Mucosa of rectum (tissue), 2 donors: Measurements from ENCODE around the gene LRIG1.
A peak's percentile ranks its signal among the peaks of the same experiment; 100 is the strongest.

ENCODE experiments used
- H3K27ac ChIP-seq, 2 donors: one replicate each; pipeline ENCODE4 v1.7.0; 2013; ENCODE audit warnings: inconsistent platforms in 2 of 2, low read depth in 2 of 2, low read length in 2 of 2
- H3K27me3 ChIP-seq, 2 donors: one replicate each; pipeline ENCODE4 v1.7.0; 2013; ENCODE audit warnings: low read length in 2 of 2; ENCODE audit not compliant: control insufficient read depth in 2 of 2, insufficient read depth in 2 of 2
- H3K36me3 ChIP-seq, 2 donors: one replicate each; pipeline ENCODE4 v1.7.0; 2013; ENCODE audit warnings: low read length in 2 of 2; ENCODE audit not compliant: control insufficient read depth in 2 of 2, insufficient read depth in 2 of 2
- H3K4me1 ChIP-seq, 2 donors: one replicate each; pipeline ENCODE4 v1.7.0; 2013; ENCODE audit warnings: low read length in 2 of 2, mild to moderate bottlenecking in 1 of 2; ENCODE audit not compliant: control insufficient read depth in 2 of 2, insufficient read depth in 2 of 2
- H3K4me3 ChIP-seq, 2 donors: one replicate each; pipeline ENCODE4 v1.7.0; 2013; ENCODE audit warnings: low read length in 2 of 2
- H3K9ac ChIP-seq, 2 donors: one replicate each; pipeline ENCODE4 v1.7.0; 2013; ENCODE audit warnings: low read length in 2 of 2, low read depth in 1 of 2, mild to moderate bottlenecking in 1 of 2
- H3K9me3 ChIP-seq, 2 donors: one replicate each; pipeline ENCODE4 v1.7.0; 2013; ENCODE audit warnings: low read length in 2 of 2; ENCODE audit not compliant: control insufficient read depth in 2 of 2
- donor health status: healthy.
- donor health status: Normal muscosa, but diverticular disease.

The LRIG1 gene

DNA sequence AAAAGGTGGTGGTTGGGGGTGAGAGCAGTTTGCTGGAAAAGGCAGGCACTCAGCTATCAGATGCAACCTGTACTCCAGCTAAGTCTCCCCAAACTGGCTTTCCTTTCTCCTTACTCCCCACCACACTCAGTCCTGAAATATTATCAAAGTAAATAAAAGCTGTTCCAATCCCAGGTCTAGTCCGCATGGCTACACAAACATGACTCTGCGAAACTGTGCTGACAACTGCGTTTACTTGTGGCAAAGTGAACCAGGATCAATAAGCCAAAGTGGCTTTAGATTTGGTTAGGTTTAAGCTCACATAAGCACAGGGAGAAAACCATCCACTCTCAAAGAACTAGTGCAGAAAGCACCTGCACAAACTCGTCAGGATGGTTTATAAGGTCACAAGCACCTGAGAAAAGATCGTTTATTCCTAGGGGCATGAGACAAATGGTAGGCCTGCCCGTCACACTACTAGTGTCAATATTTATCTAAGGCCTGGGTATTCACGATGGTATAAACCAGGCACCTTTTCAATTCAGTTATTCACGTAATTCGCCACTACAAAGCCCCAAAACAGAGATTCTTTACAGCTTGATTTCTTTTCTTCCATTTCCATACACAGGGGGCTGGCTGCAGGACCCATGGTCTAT is 25.3 kb downstream of the LRIG1 start:
- Histone ChIP-seq H3K36me3 (no peaks in the 10 kb centered on the region), H3K27ac (peak overlapping the region; percentile 66 to 70), H3K9me3 (no peaks in the 10 kb centered on the region)

DNA sequence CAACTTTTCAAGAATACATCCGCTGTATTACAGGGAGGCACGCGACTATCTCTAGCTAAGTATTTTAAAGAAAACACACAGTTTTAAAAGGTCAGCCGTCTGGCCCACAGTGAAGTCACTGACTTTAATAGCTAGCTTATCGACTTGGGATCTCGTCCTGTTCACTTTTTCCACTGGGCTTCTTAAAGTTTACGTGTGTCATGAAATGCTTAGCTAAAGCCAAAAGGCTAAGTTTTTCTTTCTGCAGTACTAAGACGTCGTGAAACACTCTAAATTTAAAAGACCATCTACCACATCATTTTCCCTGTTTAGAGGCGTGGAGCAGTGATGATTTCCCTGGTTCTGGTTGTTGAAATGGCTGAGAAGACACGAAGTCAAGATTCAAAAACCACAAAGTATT is 27.1 kb downstream of the LRIG1 start:
- no peaks in the 10 kb centered on the region for H3K36me3 ChIP-seq
- H3K27me3 ChIP-seq, result no peaks in the 10 kb centered on the region
- H3K9me3 ChIP-seq, result no peaks in the 10 kb centered on the region
- H3K9ac ChIP-seq, result no peak overlapping the region
- H3K27ac ChIP-seq, result peak overlapping the region in 1 of 2 donors; percentile 36
- peaks cover 35 to 57% of the 10 kb centered on the region in 2 donors for H3K4me1 ChIP-seq
- H3K4me3 ChIP-seq, result peak overlapping the region in 1 of 2 donors; percentile 23

More for the DNA sequence above, 25.3 kb downstream of the LRIG1 start:
- Histone ChIP-seq H3K9ac (no peak overlapping the region), H3K4me3 (no peak overlapping the region), H3K4me1 (peaks cover 46 to 73% of the 10 kb centered on the region in 2 donors), H3K27me3 (no peaks in the 10 kb centered on the region)

DNA sequence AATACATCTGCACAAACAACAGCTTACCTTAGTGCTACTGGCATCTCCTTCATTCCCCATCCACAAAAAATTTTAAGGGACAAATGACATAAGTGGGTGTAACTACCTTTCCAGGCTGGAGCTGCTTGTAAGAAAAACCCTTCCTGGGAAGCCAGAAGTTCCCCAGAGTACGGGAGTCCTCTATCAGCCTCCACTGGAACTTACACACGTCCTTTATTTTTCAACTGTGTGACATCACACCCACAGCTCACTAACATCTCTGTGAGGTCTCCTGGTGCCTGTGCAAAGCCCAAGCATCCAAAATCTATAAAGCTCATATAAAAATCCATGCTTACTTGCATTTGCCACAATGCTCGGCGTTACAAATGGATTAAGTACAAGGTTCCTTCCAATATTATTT is 27.6 kb downstream of the LRIG1 start:
- no peak overlapping the region for H3K9ac ChIP-seq
- H3K27ac ChIP-seq, result peak overlapping the region in 1 of 2 donors; percentile 36
- H3K4me3 ChIP-seq, result peak overlapping the region in 1 of 2 donors; percentile 23
- H3K9me3 ChIP-seq, result no peaks in the 10 kb centered on the region
- no peaks in the 10 kb centered on the region for H3K27me3 ChIP-seq
- H3K36me3 ChIP-seq, result no peaks in the 10 kb centered on the region
- H3K4me1 ChIP-seq, result peaks cover 30 to 51% of the 10 kb centered on the region in 2 donors

DNA sequence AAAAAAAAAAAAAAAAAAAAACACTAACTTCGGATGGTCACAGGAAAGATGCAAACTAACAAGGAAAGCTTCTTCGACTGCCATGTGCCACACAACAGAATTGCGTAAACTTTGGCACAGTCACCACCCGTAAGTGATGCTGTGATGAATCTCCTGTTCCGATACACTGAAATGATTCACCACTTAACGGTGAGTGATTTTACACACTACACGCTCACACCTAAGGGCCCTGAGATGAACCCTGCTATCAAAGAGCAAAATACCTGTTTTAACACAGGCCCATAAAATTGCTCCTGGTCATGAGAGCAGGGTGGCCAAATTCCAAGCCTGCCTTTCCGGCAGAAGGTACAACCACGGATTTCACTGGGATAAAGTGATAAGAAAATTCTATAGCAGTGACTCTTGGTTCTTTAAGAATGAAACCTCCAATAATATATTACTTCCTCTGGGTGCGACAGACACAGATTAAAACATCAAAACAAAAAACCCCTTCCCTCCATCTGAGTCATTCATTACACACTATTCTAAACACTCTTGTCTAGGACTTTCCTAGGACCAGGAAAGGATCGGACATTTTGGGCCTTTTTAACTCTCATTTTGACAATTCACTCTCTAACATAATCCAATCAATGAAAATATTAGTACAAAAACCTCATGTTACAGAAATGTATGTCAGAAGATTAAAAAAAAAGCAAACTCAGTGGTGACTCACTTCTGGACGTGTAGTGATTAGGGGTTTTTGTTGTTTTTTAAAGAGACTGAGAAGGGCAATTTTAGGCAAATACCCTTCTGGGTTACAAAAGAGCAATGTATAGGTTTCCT is 28.3 kb downstream of the LRIG1 start:
- Histone ChIP-seq H3K27ac (peak overlapping the region in 1 of 2 donors; percentile 3), H3K4me1 (peaks cover 24 to 45% of the 10 kb centered on the region in 2 donors)

DNA sequence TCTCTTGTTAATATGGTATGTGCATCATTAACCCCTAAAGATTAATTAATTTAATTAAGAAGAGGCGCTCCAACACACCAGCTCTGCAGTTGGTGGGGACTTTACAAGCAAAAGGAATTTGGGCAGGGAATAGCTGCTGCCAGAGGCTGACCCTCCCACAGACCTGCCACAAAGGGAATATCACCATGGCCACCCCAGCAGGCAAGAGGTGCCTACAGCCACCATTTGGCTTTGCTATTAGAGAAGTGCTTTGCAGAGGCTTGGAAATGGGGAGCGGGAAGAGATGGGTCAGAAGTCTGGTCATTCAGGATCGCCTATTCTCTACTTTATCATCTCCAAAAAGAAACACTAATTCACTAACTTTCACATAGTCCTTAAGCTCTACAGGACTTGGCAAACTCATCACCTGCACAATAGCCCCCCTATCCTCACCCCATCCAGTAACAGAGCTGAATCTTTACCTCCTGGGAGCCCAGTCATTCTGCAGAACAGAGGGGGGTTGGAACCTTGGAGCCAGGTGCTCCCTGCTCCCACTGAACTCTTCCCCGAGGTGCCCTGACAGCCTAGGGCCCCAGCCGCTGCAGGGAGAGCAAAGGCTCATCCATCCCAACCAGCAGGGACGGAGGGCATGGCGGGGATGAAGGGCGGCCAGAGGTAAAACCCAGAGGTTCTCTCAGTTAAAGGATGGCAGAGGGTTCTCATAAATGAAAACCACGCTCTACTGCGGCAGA is 29.7 kb downstream of the LRIG1 start:
- no peaks in the 10 kb centered on the region for H3K27me3 ChIP-seq
- no peaks in the 10 kb centered on the region for H3K36me3 ChIP-seq
- H3K9me3 ChIP-seq, result no peaks in the 10 kb centered on the region
- no peak overlapping the region for H3K9ac ChIP-seq
- H3K4me3 ChIP-seq, result no peak overlapping the region
- H3K27ac ChIP-seq, result no peak overlapping the region
- H3K4me1 ChIP-seq, result peaks cover 15 to 31% of the 10 kb centered on the region in 2 donors

More for the DNA sequence above, 28.3 kb downstream of the LRIG1 start:
- H3K9me3 ChIP-seq, result no peaks in the 10 kb centered on the region
- H3K27me3 ChIP-seq, result no peaks in the 10 kb centered on the region
- H3K9ac ChIP-seq, result no peak overlapping the region
- peak overlapping the region in 1 of 2 donors; percentile 23 for H3K4me3 ChIP-seq
- H3K36me3 ChIP-seq, result no peaks in the 10 kb centered on the region

DNA sequence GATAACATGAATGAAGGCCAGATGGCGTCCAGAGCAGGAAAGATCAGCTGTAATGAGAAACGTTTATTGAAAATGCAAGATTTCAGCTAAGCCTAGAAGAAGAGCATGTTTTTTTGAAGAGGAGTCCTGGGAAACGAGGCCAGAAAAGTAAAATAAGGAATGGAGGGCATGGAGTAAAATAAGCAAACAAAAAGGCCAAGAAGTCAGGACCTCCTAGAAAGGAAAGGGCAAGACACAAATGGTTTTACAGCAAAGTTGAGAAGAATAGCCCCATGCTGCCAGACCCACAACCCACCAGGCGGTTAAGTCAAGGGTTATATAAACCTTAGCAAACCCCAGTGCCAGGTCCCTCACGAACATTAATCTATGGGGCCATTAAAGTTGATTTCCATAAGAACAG is 30.5 kb downstream of the LRIG1 start:
- Histone ChIP-seq H3K4me3 (no peak overlapping the region), H3K9ac (no peak overlapping the region), H3K36me3 (no peaks in the 10 kb centered on the region), H3K4me1 (peaks cover 9 to 25% of the 10 kb centered on the region in 2 donors), H3K27me3 (no peaks in the 10 kb centered on the region), H3K27ac (no peak overlapping the region), H3K9me3 (no peaks in the 10 kb centered on the region)

DNA sequence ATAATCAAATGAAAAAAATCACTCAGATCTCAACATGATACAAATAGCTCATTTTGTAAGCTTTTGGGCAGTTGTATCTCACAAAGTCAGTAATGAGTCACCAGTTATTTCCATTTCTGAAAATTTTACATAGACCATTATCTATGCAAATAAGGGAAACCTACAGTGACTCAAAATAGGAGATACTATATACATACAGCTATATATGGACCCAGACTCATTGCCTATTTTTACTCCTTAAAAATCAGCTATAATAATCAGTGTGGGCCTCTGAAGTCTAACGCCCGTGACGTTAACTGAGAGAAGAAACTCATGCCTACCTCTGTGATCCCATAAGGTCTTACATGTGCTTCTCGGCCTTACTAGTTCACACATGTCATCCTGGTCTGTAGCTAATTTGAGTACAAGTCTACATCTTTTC is 31.6 kb downstream of the LRIG1 start:
- Histone ChIP-seq H3K36me3 (no peaks in the 10 kb centered on the region), H3K27ac (no peak overlapping the region), H3K9ac (no peak overlapping the region), H3K4me1 (peaks cover 8 to 16% of the 10 kb centered on the region in 2 donors), H3K27me3 (no peaks in the 10 kb centered on the region), H3K9me3 (no peaks in the 10 kb centered on the region), H3K4me3 (no peak overlapping the region)

DNA sequence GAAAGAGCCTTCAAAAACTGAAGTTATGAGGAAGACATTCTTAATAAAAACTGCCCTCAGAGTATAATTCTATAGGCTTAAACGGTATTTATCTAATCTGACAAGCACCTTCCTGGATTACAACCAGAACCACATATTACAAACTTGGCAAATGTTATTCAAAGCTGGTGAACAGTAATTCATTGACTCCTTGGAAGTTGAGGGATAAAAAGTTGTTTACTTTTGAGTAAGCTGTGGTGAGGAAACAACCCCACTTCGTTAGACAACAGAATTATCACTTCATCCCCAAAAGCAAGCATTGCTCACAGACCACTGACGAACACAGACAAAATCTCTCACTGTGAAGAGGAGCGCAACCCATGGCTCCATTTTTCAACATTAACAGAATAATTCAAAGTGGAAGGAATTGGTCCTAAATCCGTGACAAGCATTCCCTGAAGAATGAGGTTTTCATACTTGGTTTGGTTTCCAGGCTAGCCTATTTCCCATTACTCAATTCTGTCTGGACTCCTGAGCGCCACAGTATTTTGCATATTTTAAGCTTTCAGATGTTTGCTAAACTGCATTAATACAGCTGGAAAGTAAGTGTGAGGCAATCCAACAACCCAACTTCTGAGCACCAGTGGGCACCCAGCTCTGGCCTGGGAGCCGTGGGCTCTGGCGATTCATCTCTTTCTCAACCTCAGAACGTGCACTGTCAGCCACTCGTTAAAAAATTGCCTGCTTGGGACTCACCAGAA is 32.7 kb downstream of the LRIG1 start:
- no peaks in the 10 kb centered on the region for H3K9me3 ChIP-seq
- peaks cover 12 to 15% of the 10 kb centered on the region in 2 donors for H3K4me1 ChIP-seq
- H3K4me3 ChIP-seq, result no peak overlapping the region
- no peaks in the 10 kb centered on the region for H3K36me3 ChIP-seq
- no peaks in the 10 kb centered on the region for H3K27me3 ChIP-seq
- no peak overlapping the region for H3K27ac ChIP-seq
- H3K9ac ChIP-seq, result no peak overlapping the region

DNA sequence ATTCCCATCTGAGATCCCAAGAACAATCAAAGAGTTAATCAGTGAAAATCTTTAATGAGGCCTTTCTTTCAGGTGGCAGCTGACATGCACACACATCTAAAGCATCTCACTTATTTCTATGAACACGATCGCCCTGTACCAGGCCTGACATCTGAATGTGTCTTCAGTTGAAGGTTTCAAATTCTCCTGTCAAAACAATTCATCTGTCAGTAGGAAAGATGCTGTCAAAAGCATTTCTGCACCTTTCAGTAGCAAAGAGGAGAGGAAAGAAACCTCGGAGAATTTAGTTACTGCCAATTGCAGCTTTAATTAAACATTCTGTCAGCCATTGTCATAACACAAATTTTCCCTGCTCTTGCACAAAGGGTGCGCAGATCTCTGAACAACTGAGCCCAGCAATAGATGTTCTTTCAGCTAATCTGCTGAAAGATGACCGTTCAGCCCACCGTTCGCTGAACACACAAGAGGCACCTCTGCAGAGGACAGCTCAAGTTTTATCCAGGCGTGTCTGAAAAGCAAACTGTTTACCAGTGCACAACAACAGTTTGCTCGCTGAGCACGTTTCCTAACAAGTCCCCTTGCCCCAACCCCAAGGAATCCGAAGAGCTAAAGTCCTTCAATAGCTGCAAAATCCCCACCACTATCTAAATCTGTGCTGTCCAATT is 34.1 kb downstream of the LRIG1 start:
- no peaks in the 10 kb centered on the region for H3K36me3 ChIP-seq
- no peaks in the 10 kb centered on the region for H3K9me3 ChIP-seq
- H3K4me1 ChIP-seq, result peaks cover 8 to 10% of the 10 kb centered on the region in 2 donors
- H3K9ac ChIP-seq, result no peak overlapping the region
- no peaks in the 10 kb centered on the region for H3K27me3 ChIP-seq
- H3K4me3 ChIP-seq, result no peak overlapping the region
- H3K27ac ChIP-seq, result no peak overlapping the region
